Liver (tissue), 9 donors: ENCODE measurements around the gene TTYH3. TPM values are rescaled to one million over a fixed set of nuclear protein-coding genes. Genes with fewer than 3 reads are reported as not detected.
"Not testable (repeated sequence)": the region's sequence is repeated elsewhere in the genome, so short reads cannot be mapped to it uniquely, and the experiment has no call there.

ENCODE experiments used
- DNase-seq: peaks from one replicate; pipeline ENCODE4 v3.0.0-alpha.2; 2017; ENCODE audit warnings: low spot score
- H3K27ac ChIP-seq, 2 donors: one replicate each; pipeline ENCODE4 v1.7.0; 2013; ENCODE audit warnings: inconsistent platforms in 2 of 2, low read length in 2 of 2, control low read depth in 1 of 2, low read depth in 1 of 2, mild to moderate bottlenecking in 1 of 2
- H3K27me3 ChIP-seq, 4 donors: one replicate each; pipeline versions ENCODE4 v1.6.1 to v1.7.0; 2013; ENCODE audit warnings: low read length in 3 of 4, inconsistent platforms in 1 of 4, mild to moderate bottlenecking in 1 of 4, moderate library complexity in 1 of 4; ENCODE audit not compliant: control insufficient read depth in 4 of 4, insufficient read depth in 4 of 4
- H3K36me3 ChIP-seq, 4 donors: one replicate each; pipeline versions ENCODE4 v1.6.1 to v1.7.0; 2013; ENCODE audit warnings: low read length in 3 of 4, mild to moderate bottlenecking in 3 of 4, low read depth in 1 of 4, moderate library complexity in 1 of 4; ENCODE audit not compliant: control insufficient read depth in 4 of 4, insufficient read depth in 3 of 4
- H3K4me1 ChIP-seq, 4 donors: one replicate each; pipeline versions ENCODE4 v1.6.1 to v1.7.0; 2013; ENCODE audit warnings: low read length in 3 of 4, mild to moderate bottlenecking in 3 of 4, moderate library complexity in 1 of 4; ENCODE audit not compliant: control insufficient read depth in 4 of 4, insufficient read depth in 4 of 4
- H3K4me3 ChIP-seq, 3 donors: one replicate each; pipeline versions ENCODE4 v1.6.1 to v1.7.0; 2013; ENCODE audit warnings: low read length in 3 of 3, control low read depth in 1 of 3, low read depth in 1 of 3, mild to moderate bottlenecking in 1 of 3
- H3K9ac ChIP-seq, 2 donors: one replicate each; pipeline ENCODE4 v1.7.0; 2013; ENCODE audit warnings: low read length in 2 of 2, mild to moderate bottlenecking in 2 of 2, moderate library complexity in 2 of 2, control low read depth in 1 of 2, low read depth in 1 of 2
- H3K9me3 ChIP-seq, 4 donors: one replicate each; pipeline versions ENCODE4 v1.6.1 to v1.7.0; 2013; ENCODE audit warnings: low read length in 3 of 4; ENCODE audit not compliant: control insufficient read depth in 4 of 4
- EGR1 ChIP-seq, 2 donors: IDR thresholded peaks; 2 replicates each; pipeline ENCODE4 v1.6.1; 2016 to 2018; ENCODE audit warnings: antibody characterized with exemption in 2 of 2, low read depth in 2 of 2
- FOXA1 ChIP-seq: IDR thresholded peaks from 2 replicates; pipeline ENCODE4 v1.6.1; 2016; ENCODE audit warnings: antibody characterized with exemption
- GABPA ChIP-seq, 2 donors: IDR thresholded peaks in 1 of 2; conservative IDR thresholded peaks in 1 of 2; 2 replicates each; pipeline ENCODE4 v1.6.1; 2016; ENCODE audit warnings: antibody characterized with exemption in 2 of 2, mild to moderate bottlenecking in 1 of 2, moderate library complexity in 1 of 2
- HNF4A ChIP-seq, 2 donors: conservative IDR thresholded peaks; 2 replicates each; pipeline ENCODE4 v1.6.1; 2016; ENCODE audit warnings: antibody characterized with exemption in 2 of 2, mild to moderate bottlenecking in 2 of 2
- HNF4G ChIP-seq: IDR thresholded peaks from 2 replicates; pipeline ENCODE4 v1.6.1; 2016; ENCODE audit warnings: antibody characterized with exemption
- JUND ChIP-seq, 2 donors: IDR thresholded peaks; 2 replicates each; pipeline ENCODE4 v1.6.1; 2016; ENCODE audit warnings: antibody characterized with exemption in 2 of 2
- NR2F2 ChIP-seq: IDR thresholded peaks from 2 replicates; pipeline ENCODE4 v1.6.1; 2016; ENCODE audit warnings: antibody characterized with exemption
- SP1 ChIP-seq: IDR thresholded peaks from 2 replicates; pipeline ENCODE4 v1.6.1; 2018; ENCODE audit warnings: antibody characterized with exemption, mild to moderate bottlenecking
- WGBS: extraction: QIAGEN DNeasy Blood & Tissue Kit; methylation state at CpG from one replicate; pipeline ENCODE4 v1.1.7; 2013; 5-methylcytosine and 5-hydroxymethylcytosine counted together
- polyA plus RNA-seq, 2 donors: library from polyadenylated mRNA; stranded (reverse) in 1 of 2; unstranded in 1 of 2; fragments of 200-250 nt in 1 of 2; fragments of >200 nt in 1 of 2; fragmentation: Nextera tagmentation in 1 of 2; extraction: Ambion mirVana in 1 of 2; gene quantifications; one replicate each; pipeline versions ENCODE4 v1.2.1 to v1.2.3, GENCODE V29; 2013 to 2015
- total RNA-seq, 2 donors: library from RNA; depleted of rRNA; stranded (reverse); fragments of >200 nt; gene quantifications; one replicate each; pipeline ENCODE4 v1.2.3, GENCODE V29; 2014
- TF ChIP-seq, protein P1 (sequence below): IDR thresholded peaks from 2 replicates; pipeline ENCODE4 v1.6.1; 2016; ENCODE audit warnings: antibody characterized with exemption
- TF ChIP-seq, protein P2 (sequence below): IDR thresholded peaks from 2 replicates; pipeline ENCODE4 v1.6.1; 2016; ENCODE audit warnings: antibody characterized with exemption
- TF ChIP-seq, protein P3 (sequence below): fragments of 150-350 bp; IDR thresholded peaks from 2 replicates; pipeline ENCODE4 v1.5.1; 2017; ENCODE audit warnings: improper control_type of control experiment, low read depth, low read length; ENCODE audit not compliant: missing input control
- TF ChIP-seq, protein P4 (sequence below): IDR thresholded peaks from 2 replicates; pipeline ENCODE4 v1.6.1; 2016; ENCODE audit warnings: antibody characterized with exemption, mild to moderate bottlenecking
- donor health status: healthy.
- donor health status: healthy.
- donor health status: healthy.
- donor health status: healthy.
- donor health status: healthy.

Gene TTYH3
- total and polyA plus RNA-seq, 4 donors, result 8.2 to 19.6 (median 17.4) TPM

DNA sequence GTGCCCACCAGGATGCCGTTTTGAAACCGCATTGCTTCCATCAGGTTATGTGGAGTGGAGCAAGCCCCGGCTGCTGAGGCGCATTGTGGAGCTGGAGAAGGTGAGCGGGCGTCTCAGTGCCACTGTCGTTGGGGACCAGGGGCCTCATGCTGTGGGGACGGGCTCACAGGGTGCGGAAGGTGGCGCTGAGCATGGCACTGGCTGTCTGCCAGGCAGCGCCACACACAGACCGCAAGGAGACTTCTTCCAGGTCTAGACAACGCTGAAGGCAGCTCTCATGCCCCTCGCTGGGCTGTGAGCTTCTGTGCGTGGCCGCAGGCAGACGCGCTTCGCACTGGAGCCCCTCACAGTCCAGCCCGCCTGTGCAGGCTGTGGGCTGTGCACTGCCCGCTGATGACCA lies 44.0 kb upstream of the TTYH3 start (continued):
- TF ChIP-seq, protein P1, sequence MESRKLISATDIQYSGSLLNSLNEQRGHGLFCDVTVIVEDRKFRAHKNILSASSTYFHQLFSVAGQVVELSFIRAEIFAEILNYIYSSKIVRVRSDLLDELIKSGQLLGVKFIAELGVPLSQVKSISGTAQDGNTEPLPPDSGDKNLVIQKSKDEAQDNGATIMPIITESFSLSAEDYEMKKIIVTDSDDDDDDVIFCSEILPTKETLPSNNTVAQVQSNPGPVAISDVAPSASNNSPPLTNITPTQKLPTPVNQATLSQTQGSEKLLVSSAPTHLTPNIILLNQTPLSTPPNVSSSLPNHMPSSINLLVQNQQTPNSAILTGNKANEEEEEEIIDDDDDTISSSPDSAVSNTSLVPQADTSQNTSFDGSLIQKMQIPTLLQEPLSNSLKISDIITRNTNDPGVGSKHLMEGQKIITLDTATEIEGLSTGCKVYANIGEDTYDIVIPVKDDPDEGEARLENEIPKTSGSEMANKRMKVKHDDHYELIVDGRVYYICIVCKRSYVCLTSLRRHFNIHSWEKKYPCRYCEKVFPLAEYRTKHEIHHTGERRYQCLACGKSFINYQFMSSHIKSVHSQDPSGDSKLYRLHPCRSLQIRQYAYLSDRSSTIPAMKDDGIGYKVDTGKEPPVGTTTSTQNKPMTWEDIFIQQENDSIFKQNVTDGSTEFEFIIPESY, result no peak

DNA sequence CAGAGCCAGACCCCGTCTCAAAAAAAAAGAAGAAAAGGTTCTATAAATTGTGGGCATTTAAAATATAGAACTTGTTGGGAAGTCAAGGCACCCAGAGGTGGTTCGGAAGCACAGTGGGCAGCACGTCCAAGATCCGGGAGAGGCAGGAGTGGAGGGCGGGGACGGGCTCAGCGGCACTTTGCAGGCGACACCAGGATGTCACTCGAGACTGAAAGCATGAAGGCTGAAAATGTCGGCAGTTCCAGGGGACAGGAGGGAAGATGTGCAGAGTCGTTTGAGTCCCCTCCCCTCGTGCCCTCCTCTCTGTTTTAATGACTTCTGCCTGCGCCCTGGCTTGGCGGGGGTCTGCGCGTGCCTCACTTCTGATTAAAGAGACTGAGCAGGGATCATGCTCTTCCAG lies 42.4 kb upstream of the TTYH3 start:
- 96% methylated on average over 16 of the region's 16 CpGs for WGBS
- H3K9ac ChIP-seq, result no peak overlapping the region
- H3K4me1 ChIP-seq, result no peaks in the 10 kb centered on the region
- H3K27ac ChIP-seq, result no peak overlapping the region
- H3K4me3 ChIP-seq, result no peak overlapping the region
- H3K27me3 ChIP-seq, result no peaks in the 10 kb centered on the region
- no peak for TF ChIP-seq NR2F2
- TF ChIP-seq, protein P2, sequence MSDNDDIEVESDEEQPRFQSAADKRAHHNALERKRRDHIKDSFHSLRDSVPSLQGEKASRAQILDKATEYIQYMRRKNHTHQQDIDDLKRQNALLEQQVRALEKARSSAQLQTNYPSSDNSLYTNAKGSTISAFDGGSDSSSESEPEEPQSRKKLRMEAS, result no peak
- TF ChIP-seq, protein P3, sequence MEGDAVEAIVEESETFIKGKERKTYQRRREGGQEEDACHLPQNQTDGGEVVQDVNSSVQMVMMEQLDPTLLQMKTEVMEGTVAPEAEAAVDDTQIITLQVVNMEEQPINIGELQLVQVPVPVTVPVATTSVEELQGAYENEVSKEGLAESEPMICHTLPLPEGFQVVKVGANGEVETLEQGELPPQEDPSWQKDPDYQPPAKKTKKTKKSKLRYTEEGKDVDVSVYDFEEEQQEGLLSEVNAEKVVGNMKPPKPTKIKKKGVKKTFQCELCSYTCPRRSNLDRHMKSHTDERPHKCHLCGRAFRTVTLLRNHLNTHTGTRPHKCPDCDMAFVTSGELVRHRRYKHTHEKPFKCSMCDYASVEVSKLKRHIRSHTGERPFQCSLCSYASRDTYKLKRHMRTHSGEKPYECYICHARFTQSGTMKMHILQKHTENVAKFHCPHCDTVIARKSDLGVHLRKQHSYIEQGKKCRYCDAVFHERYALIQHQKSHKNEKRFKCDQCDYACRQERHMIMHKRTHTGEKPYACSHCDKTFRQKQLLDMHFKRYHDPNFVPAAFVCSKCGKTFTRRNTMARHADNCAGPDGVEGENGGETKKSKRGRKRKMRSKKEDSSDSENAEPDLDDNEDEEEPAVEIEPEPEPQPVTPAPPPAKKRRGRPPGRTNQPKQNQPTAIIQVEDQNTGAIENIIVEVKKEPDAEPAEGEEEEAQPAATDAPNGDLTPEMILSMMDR, result no peak
- TF ChIP-seq, protein P4, sequence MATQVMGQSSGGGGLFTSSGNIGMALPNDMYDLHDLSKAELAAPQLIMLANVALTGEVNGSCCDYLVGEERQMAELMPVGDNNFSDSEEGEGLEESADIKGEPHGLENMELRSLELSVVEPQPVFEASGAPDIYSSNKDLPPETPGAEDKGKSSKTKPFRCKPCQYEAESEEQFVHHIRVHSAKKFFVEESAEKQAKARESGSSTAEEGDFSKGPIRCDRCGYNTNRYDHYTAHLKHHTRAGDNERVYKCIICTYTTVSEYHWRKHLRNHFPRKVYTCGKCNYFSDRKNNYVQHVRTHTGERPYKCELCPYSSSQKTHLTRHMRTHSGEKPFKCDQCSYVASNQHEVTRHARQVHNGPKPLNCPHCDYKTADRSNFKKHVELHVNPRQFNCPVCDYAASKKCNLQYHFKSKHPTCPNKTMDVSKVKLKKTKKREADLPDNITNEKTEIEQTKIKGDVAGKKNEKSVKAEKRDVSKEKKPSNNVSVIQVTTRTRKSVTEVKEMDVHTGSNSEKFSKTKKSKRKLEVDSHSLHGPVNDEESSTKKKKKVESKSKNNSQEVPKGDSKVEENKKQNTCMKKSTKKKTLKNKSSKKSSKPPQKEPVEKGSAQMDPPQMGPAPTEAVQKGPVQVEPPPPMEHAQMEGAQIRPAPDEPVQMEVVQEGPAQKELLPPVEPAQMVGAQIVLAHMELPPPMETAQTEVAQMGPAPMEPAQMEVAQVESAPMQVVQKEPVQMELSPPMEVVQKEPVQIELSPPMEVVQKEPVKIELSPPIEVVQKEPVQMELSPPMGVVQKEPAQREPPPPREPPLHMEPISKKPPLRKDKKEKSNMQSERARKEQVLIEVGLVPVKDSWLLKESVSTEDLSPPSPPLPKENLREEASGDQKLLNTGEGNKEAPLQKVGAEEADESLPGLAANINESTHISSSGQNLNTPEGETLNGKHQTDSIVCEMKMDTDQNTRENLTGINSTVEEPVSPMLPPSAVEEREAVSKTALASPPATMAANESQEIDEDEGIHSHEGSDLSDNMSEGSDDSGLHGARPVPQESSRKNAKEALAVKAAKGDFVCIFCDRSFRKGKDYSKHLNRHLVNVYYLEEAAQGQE, result no peak
- H3K9me3 ChIP-seq, result no peaks in the 10 kb centered on the region
- no peak for DNase-seq
- peaks cover 6 to 22% (median 7%) of the 10 kb centered on the region in 4 donors for H3K36me3 ChIP-seq

DNA sequence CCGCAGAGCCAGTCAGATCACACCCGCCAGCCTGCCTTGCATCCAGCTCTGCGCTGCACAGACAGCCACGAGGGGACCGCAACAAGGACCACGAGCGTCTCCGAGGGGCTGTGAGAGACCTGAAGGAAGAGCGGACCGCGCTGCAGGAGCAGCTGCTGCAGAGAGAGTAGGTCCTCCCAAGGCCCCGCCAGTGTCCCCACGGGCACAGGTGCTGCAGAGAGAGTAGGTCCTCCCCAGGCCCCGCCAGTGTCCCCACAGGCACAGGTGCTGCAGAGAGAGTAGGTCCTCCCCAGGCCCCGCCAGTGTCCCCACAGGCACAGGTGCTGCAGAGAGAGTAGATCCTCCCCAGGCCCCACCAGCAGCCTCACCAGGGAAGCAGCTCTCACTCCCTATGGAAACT lies 41.8 kb upstream of the TTYH3 start:
- H3K4me1 ChIP-seq, H3K9ac ChIP-seq, H3K27me3 ChIP-seq, H3K27ac ChIP-seq, H3K9me3 ChIP-seq, H3K4me3 ChIP-seq, DNase-seq: not testable (repeated sequence)
- 94% methylated on average over 15 of the region's 15 CpGs for WGBS
- peaks cover 3 to 25% (median 7%) of the 10 kb centered on the region in 4 donors for H3K36me3 ChIP-seq

DNA sequence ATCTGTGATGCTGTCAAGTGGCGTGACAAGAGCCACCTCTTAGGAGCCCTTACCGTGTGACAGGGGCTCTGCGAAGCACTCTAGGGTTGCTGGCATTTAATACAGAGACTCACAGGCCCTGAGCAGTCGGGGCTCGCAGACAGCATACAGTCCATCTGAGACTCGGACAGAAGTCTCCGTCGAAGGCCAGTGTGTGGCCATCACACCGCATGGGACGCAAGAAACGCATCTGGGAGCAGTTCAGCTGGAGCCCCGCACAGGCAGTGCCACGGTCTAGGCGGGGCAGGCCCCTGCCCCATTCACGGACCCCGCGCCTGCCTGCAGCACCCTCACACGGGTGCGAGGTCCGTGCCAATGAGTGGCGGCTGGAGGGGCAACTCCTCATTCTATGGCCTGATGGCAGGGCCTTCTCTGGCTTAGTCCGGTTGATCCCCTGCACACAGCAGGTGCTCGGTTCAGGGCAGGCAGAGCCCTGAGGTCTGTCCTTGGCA lies 39.4 kb upstream of the TTYH3 start:
- H3K36me3 ChIP-seq, result peaks cover 3 to 27% (median 6%) of the 10 kb centered on the region in 4 donors
- TF ChIP-seq, protein P3, result no peak
- TF ChIP-seq HNF4G, result no peak
- no peak for TF ChIP-seq HNF4A (conservative IDR thresholded peaks at IDR 0.05)
- no peak for TF ChIP-seq SP1
- TF ChIP-seq, protein P2, result no peak
- TF ChIP-seq FOXA1, result no peak
- TF ChIP-seq NR2F2, result no peak
- TF ChIP-seq, protein P1, result no peak
- no peak for TF ChIP-seq EGR1 (IDR thresholded peaks at IDR 0.05; ENCODE audit: low read depth in 2 of 2)
- no peak for TF ChIP-seq JUND (IDR thresholded peaks at IDR 0.05)
- TF ChIP-seq GABPA (IDR thresholded peaks at IDR 0.05 in 1 of 2, conservative IDR thresholded peaks at IDR 0.05 in 1 of 2), result no peak

More for the DNA sequence above, 39.4 kb upstream of the TTYH3 start:
- WGBS, result 97% methylated on average over 23 of the region's 23 CpGs
- Histone ChIP-seq H3K27me3 (no peaks in the 10 kb centered on the region), H3K9me3 (no peaks in the 10 kb centered on the region), H3K9ac (no peak overlapping the region), H3K4me1 (no peaks in the 10 kb centered on the region), H3K27ac (no peak overlapping the region), H3K4me3 (no peak overlapping the region)
- no peak for DNase-seq
